Neural cell (in vitro differentiated cells): Measurements from ENCODE around the gene PEF1.

ENCODE experiments used
- CTCF ChIP-seq: fragments of 450-650 bp; IDR thresholded peaks from 2 replicates; pipeline ENCODE4 v1.5.1; 2014; ENCODE audit warnings: antibody characterized with exemption, mild to moderate bottlenecking, moderate library complexity; ENCODE audit not compliant: poor library complexity, severe bottlenecking
- EP300 ChIP-seq: fragments of 450-650 bp; conservative IDR thresholded peaks from 2 replicates; pipeline ENCODE4 v1.6.1; 2014; ENCODE audit warnings: antibody characterized with exemption, mild to moderate bottlenecking, moderate library complexity; ENCODE audit not compliant: poor library complexity, severe bottlenecking
- EZH2 ChIP-seq: fragments of 200-600, 300-800 bp; shearing (Covaris generic), sonication (generic); IDR thresholded peaks from 2 replicates; pipeline ENCODE4 v1.6.1; 2014; ENCODE audit warnings: antibody characterized with exemption, low read length, borderline replicate concordance, mild to moderate bottlenecking; ENCODE audit not compliant: insufficient read depth, poor library complexity, severe bottlenecking
- MXI1 ChIP-seq: fragments of 450-650 bp; conservative IDR thresholded peaks from 2 replicates; pipeline ENCODE4 v1.6.1; 2014; ENCODE audit warnings: antibody characterized with exemption, mild to moderate bottlenecking; ENCODE audit not compliant: poor library complexity, severe bottlenecking
- POLR2AphosphoS5 ChIP-seq: IDR thresholded peaks from 2 replicates; pipeline ENCODE4 v1.6.1; 2012
- RAD21 ChIP-seq: fragments of 450-650 bp; conservative IDR thresholded peaks from 2 replicates; pipeline ENCODE4 v1.6.1; 2014; ENCODE audit warnings: antibody characterized with exemption, mild to moderate bottlenecking, moderate library complexity
- REST ChIP-seq: IDR thresholded peaks from 2 replicates; pipeline ENCODE4 v1.6.1; 2012; ENCODE audit warnings: borderline replicate concordance
- SMC3 ChIP-seq: fragments of 450-650 bp; conservative IDR thresholded peaks from 2 replicates; pipeline ENCODE4 v1.6.1; 2014; ENCODE audit warnings: antibody characterized with exemption, mild to moderate bottlenecking, moderate library complexity; ENCODE audit not compliant: poor library complexity
- TAF1 ChIP-seq: IDR thresholded peaks from 2 replicates; pipeline ENCODE4 v1.6.1; 2012; ENCODE audit warnings: low read depth

- TF ChIP-seq CTCF = no peak
- no peak for TF ChIP-seq EP300
- TF ChIP-seq EZH2 = no peak
- TF ChIP-seq REST = no peak
- no peak for TF ChIP-seq SMC3
- TF ChIP-seq RAD21 = no peak
- TF ChIP-seq TAF1 = no peak
- no peak for TF ChIP-seq POLR2AphosphoS5
- no peak for TF ChIP-seq MXI1
Observed at GRCh38 chr1:31642897-31643296, 1.8 kb downstream of the PEF1 start.
